GM15510 (cell line): Measurements from ENCODE around the gene MOB2.

Experiments
- POLR2A ChIP-seq: IDR thresholded peaks from 3 replicates; pipeline ENCODE4 v1.6.1; 2011; ENCODE audit warnings: borderline replicate concordance; ENCODE audit not compliant: insufficient read length; ENCODE audit errors: extremely low read depth

MOB2 gene

DNA sequence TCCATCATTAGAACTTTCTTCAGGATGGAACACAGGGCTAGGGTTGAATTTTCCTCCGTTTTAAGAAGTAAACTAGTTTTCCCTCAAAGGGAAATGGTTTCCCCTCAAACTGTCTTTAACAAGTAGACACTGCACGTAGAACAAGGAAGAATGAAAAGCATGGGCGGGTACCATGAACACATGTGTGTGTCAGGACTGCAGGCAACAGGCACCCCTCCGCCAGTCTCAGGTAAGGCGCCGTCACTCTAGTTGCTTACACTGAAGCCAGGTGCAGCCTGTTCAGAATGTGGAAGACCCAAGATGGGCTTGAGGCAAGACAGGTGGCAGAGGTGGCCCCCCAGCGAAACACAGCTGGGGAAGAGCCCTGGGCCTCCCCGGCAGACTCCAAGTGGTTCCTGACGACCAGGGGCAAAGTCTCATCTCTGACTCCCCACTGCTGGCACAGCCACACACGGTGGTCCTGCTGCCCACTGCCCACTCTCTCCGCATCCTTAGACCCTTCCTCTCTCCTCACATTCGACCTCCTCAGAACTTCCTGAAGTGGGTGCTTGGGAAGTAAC, 25.4 kb upstream of the MOB2 start:
- TF ChIP-seq POLR2A: no peak

DNA sequence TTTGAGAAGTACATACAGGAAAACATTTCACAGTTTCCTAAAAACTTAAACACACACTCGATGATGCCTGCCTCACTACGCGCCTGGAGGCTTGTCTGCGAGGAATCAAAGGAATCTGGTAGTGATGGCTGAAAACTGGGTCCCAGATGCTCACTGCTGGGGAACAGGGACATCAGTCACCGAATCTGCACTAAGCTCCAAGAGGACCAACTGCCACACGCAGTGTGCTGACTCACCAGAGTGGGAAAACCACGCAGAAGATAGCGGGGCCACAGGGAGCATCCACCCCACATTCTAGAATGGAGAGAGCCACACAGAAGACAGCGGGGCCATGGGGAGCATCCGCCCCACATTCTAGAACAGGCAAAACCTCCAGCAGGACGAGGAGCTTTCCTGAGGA, 24.3 kb upstream of the MOB2 start:
- TF ChIP-seq POLR2A: no peak

DNA sequence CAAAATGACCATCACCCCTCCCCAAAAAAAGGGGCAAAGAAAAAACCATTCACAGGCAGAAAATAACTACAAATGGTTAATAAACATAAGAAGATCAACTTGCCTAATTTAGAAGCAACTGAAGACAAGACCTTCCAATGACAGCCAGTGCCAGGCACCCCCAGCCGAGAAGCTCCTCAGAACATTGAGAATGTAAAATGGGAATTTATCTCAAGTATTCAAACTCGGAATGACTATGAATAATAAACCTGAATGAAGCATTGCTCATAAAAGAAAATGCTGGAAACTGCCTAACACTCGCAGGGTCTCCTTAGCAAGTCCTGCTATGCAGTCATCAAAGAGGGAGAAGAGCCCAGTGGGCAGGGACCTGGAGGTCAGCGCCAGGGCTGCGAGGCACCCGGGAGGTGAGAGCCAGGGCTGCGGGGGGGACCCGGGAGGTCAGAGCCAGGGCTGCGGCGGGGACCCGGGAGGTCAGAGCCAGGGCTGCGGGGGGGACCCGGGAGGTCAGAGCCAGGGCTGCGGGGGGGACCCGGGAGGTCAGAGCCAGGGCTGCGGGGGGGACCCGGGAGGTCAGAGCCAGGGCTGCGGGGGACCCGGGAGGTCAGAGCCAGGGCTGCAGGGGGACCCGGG, 23.2 kb upstream of the MOB2 start:
- TF ChIP-seq POLR2A: no peak

DNA sequence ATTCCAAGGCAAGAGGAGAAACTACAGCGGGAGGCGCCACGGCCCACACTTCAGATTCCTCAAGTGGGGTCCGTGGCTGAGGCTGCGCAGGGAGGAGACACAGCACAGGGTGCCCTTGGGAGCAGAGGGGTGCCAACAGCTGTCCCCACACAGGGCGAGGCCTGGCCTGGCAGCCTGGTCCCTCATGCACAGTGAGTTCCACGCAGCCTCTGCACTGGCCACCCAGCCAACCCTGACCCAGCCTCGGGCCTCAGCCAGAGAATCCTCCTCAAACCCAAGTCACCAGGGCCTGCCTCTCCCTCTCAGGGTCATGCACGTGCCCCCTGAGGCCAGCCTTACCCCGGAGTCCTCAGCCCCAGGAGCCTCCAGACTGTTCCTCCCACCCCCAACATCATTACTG, 22.4 kb upstream of the MOB2 start:
- no peak for TF ChIP-seq POLR2A

DNA sequence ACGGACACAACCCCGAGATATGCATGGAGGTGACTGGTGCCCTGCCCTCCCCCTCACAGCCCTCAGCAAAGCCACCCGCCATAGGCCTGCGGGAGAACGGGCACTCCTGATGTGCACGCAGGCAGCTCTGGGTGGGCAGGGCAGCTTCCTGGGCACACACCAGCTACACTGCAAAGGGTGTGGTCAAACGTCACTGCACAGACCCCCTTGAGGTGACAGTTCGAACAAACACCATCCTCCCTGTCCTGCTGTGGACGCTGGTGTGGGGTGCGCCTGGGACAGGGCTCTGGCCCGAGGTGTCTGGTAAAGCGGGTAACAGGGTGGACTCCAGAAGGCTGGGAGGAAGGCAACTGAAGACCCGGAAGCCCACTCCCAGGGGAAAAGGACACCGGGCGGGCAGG, 21.9 kb upstream of the MOB2 start:
- TF ChIP-seq POLR2A: no peak

DNA sequence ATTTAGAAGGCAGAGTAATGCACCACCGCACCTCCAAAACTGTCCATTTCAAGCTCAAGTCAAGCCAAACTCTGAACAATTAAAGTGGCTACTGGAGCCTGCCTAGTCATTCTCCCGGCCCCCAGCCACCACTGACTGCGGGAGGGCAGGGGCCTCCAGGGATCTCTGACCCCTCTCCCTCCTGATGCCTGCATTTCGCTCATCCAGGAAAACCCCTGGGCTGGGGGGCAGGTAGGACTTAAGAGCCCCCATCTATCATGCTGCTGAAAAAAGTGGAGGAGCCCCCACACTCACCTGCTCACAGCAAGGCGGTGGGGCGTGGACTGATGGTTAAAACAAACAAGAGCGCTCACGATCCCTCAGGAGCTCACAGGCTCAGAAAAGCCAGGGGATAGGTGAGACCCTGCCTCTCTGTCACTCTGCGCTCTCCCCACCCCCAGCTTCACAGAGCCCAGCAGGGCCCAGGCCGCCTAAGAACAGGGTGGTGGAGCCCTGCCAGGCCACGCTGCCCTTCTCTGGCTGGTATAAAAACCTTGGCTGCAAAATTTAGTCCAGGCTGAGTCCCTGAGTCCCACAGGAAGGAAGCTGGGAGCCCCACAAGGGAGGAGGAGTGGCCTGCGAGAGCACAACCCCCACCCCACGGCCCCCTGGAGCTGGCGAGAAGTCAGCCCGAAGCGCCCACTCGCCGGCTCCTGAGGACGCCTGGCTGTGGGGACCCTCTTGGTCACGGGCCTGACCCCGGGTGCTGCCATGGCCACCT, 21.0 kb upstream of the MOB2 start:
- no peak for TF ChIP-seq POLR2A

DNA sequence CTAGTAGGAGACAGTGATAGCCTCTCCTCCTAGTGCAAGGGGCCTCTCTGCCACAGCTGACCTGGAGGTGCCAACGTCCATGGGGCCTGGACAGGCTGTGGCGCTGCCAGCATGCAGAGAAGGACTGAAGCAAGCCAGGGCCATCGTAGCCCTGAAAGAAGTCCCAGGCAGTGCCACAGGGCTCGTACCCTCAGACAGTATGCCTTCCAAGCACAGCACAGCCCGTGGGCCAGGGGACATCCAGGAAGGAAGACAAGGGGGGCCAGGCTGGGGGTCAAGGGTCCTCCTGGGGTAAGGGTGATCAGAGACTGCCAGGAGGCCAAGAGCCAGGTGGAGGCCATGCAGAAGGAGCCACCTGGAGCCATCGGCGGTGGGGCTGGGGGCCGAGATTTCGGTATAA, 20.4 kb upstream of the MOB2 start:
- no peak for TF ChIP-seq POLR2A

DNA sequence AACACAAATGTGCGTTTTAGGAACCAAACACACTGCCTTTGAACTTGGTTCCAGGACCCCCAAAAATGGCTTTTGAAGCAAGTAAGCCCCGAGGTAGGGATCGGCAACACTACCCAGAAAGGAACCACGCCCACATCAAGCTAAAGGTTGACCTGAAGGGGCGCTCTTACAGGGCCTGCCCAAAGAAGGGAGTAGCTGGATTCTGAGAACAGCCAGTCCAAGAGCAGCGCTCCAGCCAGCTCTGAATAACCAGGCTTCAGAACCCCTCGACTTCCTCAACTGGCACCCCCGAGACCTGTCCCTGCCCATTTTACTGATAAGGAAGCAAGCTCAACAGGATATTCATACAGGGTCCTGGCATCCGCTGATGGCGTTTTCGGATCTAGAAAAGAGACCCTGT, 18.9 kb upstream of the MOB2 start:
- no peak for TF ChIP-seq POLR2A

DNA sequence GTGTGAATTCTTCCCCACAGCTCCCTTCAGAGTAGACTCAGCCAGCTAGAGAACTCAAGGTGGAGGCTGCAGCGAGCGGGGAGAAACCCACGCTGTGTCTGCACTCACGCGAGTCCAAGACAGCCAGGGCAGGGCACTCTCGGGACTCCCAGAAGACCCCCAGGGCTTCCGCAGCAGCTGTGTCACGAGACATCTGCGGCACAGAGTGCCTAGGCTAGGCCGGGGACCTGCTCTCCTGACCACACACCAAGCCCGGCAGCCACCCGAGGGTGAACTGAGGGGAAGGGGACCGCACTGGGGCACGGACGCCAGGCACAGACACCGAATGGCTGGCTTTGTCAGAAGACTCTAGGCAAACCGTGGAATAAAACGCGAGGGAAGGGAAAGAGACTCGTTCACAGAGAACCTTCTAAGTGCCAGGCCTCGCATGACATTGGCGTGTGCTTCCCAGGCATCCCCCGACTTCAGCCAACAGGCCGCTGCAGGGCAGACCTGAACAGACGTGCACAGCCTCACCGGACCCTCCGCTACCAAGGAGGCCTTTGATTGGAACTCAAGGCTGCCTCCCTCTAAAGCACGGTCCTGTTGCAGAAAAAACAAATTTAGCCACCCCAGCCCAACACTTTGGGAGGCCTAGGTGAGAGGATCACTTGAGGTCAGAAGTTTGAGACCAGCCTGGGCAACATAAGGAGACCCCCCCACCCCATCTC, 18.2 kb upstream of the MOB2 start:
- no peak for TF ChIP-seq POLR2A

DNA sequence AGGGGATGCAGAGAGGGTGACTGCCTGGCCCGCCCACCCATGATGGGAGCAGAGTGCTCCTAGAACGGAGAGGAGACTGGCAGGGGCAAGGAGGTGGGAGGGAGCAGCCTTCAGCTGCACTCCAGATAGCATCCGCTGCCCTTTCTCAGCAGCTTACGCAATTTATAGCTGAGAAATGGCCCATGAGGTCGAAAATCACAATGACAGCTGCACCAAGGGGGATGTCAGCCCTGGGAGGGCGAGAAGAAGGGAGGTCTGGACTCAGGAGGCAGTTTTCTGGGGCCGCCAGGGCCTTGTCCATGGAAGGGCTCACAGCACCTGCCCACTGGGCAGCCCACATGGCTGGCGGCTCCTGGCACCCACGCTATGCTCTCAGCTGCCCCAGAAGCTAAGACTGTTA, 17.6 kb upstream of the MOB2 start:
- no peak for TF ChIP-seq POLR2A

DNA sequence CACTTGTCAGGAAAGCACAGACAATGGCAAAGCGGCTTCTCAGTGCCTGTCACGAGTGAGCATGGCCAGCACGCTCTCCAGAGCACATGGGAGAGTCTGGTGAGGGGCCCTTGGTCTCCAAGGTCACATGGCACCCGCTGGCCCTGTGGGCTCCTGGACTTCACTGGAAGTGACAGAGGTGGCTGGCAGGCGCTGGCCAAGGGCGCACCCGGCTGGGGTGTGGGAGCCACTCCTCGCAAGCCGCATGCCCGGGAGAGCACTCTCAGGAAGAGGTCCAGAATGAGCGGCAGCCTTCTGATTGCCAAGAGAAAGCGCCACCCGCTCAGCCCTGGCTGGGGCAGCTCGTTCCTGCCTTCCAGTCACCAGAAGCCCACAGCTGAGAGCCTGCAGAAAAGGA, 17.1 kb upstream of the MOB2 start:
- no peak for TF ChIP-seq POLR2A

DNA sequence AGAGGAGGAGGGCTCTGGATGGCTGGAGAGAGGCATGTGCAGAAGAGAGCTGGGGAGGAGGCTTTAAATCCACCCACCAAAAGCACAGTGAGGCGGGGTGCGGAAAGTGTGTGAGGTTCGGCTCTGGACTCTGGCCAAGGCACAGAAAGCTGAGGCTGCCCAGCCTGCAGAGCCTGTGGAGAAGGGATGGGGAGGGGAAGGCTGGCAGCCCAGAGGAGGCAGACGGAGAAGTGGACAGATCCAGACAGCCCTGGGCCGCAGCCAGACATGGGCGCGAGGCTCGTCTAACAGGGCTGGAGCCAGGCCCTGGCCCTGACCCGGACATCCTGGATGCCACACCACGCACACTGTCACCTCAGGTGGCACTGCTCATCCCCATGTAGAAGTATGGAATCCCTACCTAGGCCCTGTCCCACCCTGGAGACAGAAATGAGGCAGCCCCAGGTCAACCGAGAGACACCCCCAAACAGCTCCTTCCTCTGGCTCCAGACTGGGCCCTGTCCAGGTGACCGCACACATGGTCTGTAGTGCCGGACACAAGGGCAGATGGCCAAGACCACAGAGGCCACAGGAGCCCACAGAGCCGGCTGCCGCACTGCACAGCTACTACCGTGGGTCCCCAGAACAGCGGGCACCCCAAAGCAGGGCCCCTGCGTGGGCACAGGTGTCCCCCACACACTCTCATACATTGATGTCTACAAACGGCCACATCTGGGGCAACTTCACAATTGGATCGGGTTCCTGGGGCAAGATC, 16.6 kb upstream of the MOB2 start:
- no peak for TF ChIP-seq POLR2A

DNA sequence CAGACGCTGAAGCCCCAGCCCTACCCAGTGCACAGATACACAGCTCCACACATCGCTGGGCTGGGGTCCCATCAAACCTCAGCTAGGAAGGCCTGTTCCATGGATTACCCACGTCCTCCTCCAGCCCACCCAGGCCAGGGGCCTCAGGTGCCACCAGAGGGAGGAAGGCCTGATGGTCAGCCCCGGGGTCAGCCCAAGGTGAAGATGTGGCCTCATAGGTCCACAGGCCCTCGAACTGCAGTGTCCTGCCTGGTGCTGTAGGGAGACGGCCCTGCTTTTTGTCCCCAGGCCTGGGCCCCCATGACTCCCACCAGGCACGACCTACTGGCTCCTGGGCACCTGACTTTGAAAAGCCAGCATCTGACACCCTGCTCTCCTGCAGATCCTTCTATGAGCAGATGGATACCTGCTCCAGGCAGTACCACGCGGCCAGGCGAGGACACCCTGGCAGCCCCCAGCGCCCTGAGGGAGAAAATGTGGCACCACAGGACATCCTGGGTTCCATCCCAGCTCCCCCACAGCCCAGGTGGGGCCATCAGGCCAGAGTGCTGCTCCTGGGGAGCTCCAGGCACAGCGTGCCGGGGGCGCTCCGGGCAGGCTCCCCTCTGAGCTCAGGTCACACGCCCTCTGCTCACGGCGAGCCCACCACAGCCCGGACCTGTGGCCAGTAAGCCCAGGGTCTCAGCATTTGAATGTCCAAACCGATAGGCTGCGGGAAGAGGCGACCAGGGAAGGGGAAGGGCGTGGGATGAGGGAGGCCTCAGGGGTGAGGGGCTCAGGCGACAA, 15.8 kb upstream of the MOB2 start:
- TF ChIP-seq POLR2A: no peak
